Panc1 (cell line): Measurements from ENCODE around the gene SORBS1. TPM values are rescaled to one million over a fixed set of nuclear protein-coding genes. Genes with fewer than 3 reads are reported as not detected.

Experiments
- ATAC-seq: fragments of 200-7000 bp; cut with Tn5 transposase; 2 replicates; pipeline ENCODE4 v1.9.1; 2020; ENCODE audit warnings: mild to moderate bottlenecking, moderate library complexity
- BruUV-seq: library from RNA; stranded (reverse); fragments of 400-500 nt; replicated peaks from 2 replicates; lab custom pipeline; 2021; lab: Mats Ljungman, UMichigan
- CTCF ChIA-PET: fragments of 300-600 bp; sonication (Branson Sonifier 250); formaldehyde crosslinking; loops from one replicate; lab custom pipeline; 2022; ENCODE audit warnings: antibody characterized with exemption; lab: Charles Lee
- POLR2A ChIA-PET: fragments of 300-600 bp; sonication (Branson Sonifier 250); formaldehyde crosslinking; loops from one replicate; lab custom pipeline; 2022; ENCODE audit warnings: antibody characterized with exemption; lab: Charles Lee
- DNase-seq: peaks from one replicate; pipeline ENCODE4 v3.0.0-alpha.2; 2010; ENCODE audit warnings: low read depth, low spot score
- H3K27ac ChIP-seq: 2 replicates; pipeline ENCODE4 v1.5.1; 2011; ENCODE audit warnings: mild to moderate bottlenecking, low read length, inconsistent platforms
- H3K27me3 ChIP-seq: fragments of 200-500 bp; sonication (Bioruptor generic); 2 replicates; pipeline ENCODE4 v1.6.0; 2014; ENCODE audit warnings: low read length, inconsistent platforms; ENCODE audit not compliant: control insufficient read depth, insufficient read depth
- H3K36me3 ChIP-seq: fragments of 200-500 bp; sonication (Bioruptor generic); 2 replicates; pipeline ENCODE4 v1.5.1; 2014; ENCODE audit warnings: inconsistent platforms, mild to moderate bottlenecking, low read length, moderate library complexity; ENCODE audit not compliant: control insufficient read depth, insufficient read depth
- H3K4me1 ChIP-seq: 2 replicates; pipeline ENCODE4 v1.5.1; 2011; ENCODE audit warnings: inconsistent platforms, mild to moderate bottlenecking, low read length, moderate library complexity; ENCODE audit not compliant: control insufficient read depth, insufficient read depth
- H3K4me3 ChIP-seq, 2 experiments: 2 replicates each; pipeline ENCODE4 v1.5.1; 2011 to 2012; ENCODE audit warnings: low read depth in 2 of 2, low read length in 2 of 2, mild to moderate bottlenecking in 2 of 2, inconsistent platforms in 1 of 2, moderate library complexity in 1 of 2
- H3K9me3 ChIP-seq: fragments of 200-500 bp; sonication (Bioruptor generic); 2 replicates; pipeline ENCODE4 v1.5.1; 2014; ENCODE audit warnings: low read depth, mild to moderate bottlenecking, inconsistent platforms, low read length, moderate library complexity; ENCODE audit not compliant: control insufficient read depth, insufficient read depth
- POLR2AphosphoS5 ChIP-seq: IDR thresholded peaks from 2 replicates; pipeline ENCODE4 v1.6.1; 2012; ENCODE audit warnings: mild to moderate bottlenecking, low read depth, low read length, moderate library complexity
- SIN3A ChIP-seq: IDR thresholded peaks from 2 replicates; pipeline ENCODE4 v1.6.1; 2012; ENCODE audit warnings: low read depth, mild to moderate bottlenecking, low read length, moderate library complexity, borderline replicate concordance; ENCODE audit not compliant: insufficient read depth
- TCF7L2 ChIP-seq: IDR thresholded peaks from 2 replicates; pipeline ENCODE4 v1.6.1; 2011; ENCODE audit warnings: mild to moderate bottlenecking, low read depth, low read length, inconsistent platforms
- in situ Hi-C: cut with HindIII; loops from 2 replicates; pipeline ENCODE4 v1.10.0; 2016; ENCODE audit warnings: low sequenced_read_pairs, low pct_unique_long_range_greater_than_20kb
- intact Hi-C: fragments of 100-400 bp; cut with micrococcal nuclease; formaldehyde crosslinking; loops from one replicate; pipeline ENCODE4 v1.10.0; 2022; ENCODE audit not compliant: unreplicated experiment
- total RNA-seq: library from RNA; stranded (reverse); gene quantifications from one replicate; pipeline ENCODE4 v1.2.1, GENCODE V29; 2021; ENCODE audit not compliant: unreplicated experiment
- TF ChIP-seq, protein P1 (sequence below), 2 experiments: IDR thresholded peaks; 2 replicates each; pipeline ENCODE4 v1.6.1; 2011 to 2012; ENCODE audit warnings: low read depth in 2 of 2, control low read depth in 1 of 2, low read length in 1 of 2, mild to moderate bottlenecking in 1 of 2, moderate library complexity in 1 of 2; ENCODE audit not compliant: insufficient read depth in 1 of 2
- TF ChIP-seq, protein P2 (sequence below): fragments of 450-650 bp; IDR thresholded peaks from 2 replicates; pipeline ENCODE4 v1.5.1; 2017; ENCODE audit warnings: mild to moderate bottlenecking

SORBS1 gene
- total RNA-seq, 1 experiment from 2014 or later = 29.4 TPM

GRCh38 chr10:95496951-95497350 lies 64.2 kb downstream of the SORBS1 start:
- no peak overlapping the region for H3K4me3 ChIP-seq
- POLR2A ChIA-PET = no interaction called here
- peaks cover 14% of the 10 kb centered on the region for H3K4me1 ChIP-seq
- no TSS peak for BruUV-seq
- no peaks in the 10 kb centered on the region for H3K36me3 ChIP-seq
- in situ Hi-C loops (no loop called here), intact Hi-C loops (no loop called here)
- H3K27me3 ChIP-seq = no peaks in the 10 kb centered on the region
- TF ChIP-seq SIN3A (no peak), TCF7L2 (no peak)
- TF ChIP-seq, protein P1, sequence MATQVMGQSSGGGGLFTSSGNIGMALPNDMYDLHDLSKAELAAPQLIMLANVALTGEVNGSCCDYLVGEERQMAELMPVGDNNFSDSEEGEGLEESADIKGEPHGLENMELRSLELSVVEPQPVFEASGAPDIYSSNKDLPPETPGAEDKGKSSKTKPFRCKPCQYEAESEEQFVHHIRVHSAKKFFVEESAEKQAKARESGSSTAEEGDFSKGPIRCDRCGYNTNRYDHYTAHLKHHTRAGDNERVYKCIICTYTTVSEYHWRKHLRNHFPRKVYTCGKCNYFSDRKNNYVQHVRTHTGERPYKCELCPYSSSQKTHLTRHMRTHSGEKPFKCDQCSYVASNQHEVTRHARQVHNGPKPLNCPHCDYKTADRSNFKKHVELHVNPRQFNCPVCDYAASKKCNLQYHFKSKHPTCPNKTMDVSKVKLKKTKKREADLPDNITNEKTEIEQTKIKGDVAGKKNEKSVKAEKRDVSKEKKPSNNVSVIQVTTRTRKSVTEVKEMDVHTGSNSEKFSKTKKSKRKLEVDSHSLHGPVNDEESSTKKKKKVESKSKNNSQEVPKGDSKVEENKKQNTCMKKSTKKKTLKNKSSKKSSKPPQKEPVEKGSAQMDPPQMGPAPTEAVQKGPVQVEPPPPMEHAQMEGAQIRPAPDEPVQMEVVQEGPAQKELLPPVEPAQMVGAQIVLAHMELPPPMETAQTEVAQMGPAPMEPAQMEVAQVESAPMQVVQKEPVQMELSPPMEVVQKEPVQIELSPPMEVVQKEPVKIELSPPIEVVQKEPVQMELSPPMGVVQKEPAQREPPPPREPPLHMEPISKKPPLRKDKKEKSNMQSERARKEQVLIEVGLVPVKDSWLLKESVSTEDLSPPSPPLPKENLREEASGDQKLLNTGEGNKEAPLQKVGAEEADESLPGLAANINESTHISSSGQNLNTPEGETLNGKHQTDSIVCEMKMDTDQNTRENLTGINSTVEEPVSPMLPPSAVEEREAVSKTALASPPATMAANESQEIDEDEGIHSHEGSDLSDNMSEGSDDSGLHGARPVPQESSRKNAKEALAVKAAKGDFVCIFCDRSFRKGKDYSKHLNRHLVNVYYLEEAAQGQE (IDR thresholded peaks at IDR 0.05; ENCODE audit: insufficient read depth in 1 of 2, low read depth in 2 of 2, low read length in 1 of 2) = no peak
- TF ChIP-seq, protein P2, sequence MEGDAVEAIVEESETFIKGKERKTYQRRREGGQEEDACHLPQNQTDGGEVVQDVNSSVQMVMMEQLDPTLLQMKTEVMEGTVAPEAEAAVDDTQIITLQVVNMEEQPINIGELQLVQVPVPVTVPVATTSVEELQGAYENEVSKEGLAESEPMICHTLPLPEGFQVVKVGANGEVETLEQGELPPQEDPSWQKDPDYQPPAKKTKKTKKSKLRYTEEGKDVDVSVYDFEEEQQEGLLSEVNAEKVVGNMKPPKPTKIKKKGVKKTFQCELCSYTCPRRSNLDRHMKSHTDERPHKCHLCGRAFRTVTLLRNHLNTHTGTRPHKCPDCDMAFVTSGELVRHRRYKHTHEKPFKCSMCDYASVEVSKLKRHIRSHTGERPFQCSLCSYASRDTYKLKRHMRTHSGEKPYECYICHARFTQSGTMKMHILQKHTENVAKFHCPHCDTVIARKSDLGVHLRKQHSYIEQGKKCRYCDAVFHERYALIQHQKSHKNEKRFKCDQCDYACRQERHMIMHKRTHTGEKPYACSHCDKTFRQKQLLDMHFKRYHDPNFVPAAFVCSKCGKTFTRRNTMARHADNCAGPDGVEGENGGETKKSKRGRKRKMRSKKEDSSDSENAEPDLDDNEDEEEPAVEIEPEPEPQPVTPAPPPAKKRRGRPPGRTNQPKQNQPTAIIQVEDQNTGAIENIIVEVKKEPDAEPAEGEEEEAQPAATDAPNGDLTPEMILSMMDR = no peak
- DNase-seq = no peak
- H3K9me3 ChIP-seq = no peaks in the 10 kb centered on the region
- ATAC-seq = no peak
- H3K27ac ChIP-seq = no peak overlapping the region
- CTCF ChIA-PET = interaction anchor here (1.0 kb wide), 1 partner anchor 25 kb away, joined by 3 read pairs; no protein-coding TSS in a partner anchor

GRCh38 chr10:95496246-95496911 lies 64.8 kb downstream of the SORBS1 start:
- CTCF ChIA-PET = interaction anchor here (1.0 kb wide), 1 partner anchor 25 kb away, joined by 3 read pairs; no protein-coding TSS in a partner anchor
- DNase-seq (no peak), ATAC-seq (no peak)
- in situ Hi-C loops (no loop called here), intact Hi-C loops (no loop called here)
- Histone ChIP-seq H3K9me3 (no peaks in the 10 kb centered on the region), H3K27me3 (no peaks in the 10 kb centered on the region), H3K4me3 (no peak overlapping the region), H3K27ac (no peak overlapping the region), H3K36me3 (no peaks in the 10 kb centered on the region), H3K4me1 (peaks cover 10% of the 10 kb centered on the region)
- no TSS peak for BruUV-seq
- TF ChIP-seq, protein P2 = no peak
- TF ChIP-seq TCF7L2 (no peak), POLR2AphosphoS5 (no peak), SIN3A (no peak)
- TF ChIP-seq, protein P1 (IDR thresholded peaks at IDR 0.05; ENCODE audit: insufficient read depth in 1 of 2, low read depth in 2 of 2, low read length in 1 of 2) = no peak
- POLR2A ChIA-PET = no interaction called here
